GM18507 (cell line): ENCODE measurements around the gene EIF2AK2.

Source experiments
- DNase-seq: peaks from one replicate; pipeline ENCODE4 v3.0.0; 2011; ENCODE audit warnings: low read depth; ENCODE audit not compliant: insufficient read length; ENCODE audit errors: extremely low spot score
- FAIRE-seq: peaks from 2 replicates; lab custom pipeline; 2011; peaks lifted over from hg19 to GRCh38; lab: Jason Lieb, UNC

EIF2AK2 gene

GRCh38 chr2:37110306-37111212, 46.2 kb downstream of the EIF2AK2 start:
- no peak for DNase-seq
- FAIRE-seq, result no peak

- no peak for DNase-seq
- no peak for FAIRE-seq
These were observed 47.3 kb downstream of the EIF2AK2 start for GRCh38 chr2:37109523-37109922.

GRCh38 chr2:37105150-37105549, 51.6 kb downstream of the EIF2AK2 start:
- no peak for FAIRE-seq

GRCh38 chr2:37104178-37104577, 52.6 kb downstream of the EIF2AK2 start:
- no peak for DNase-seq
- FAIRE-seq, result no peak

More at GRCh38 chr2:37105150-37105549, 51.6 kb downstream of the EIF2AK2 start:
- DNase-seq, result no peak

GRCh38 chr2:37102588-37102987, 54.2 kb downstream of the EIF2AK2 start:
- DNase-seq, result no peak
- FAIRE-seq, result no peak

- no peak for FAIRE-seq
- DNase-seq, result no peak
These were observed 56.7 kb downstream of the EIF2AK2 start for GRCh38 chr2:37100054-37100453.

- no peak for DNase-seq
- no peak for FAIRE-seq
These were observed 58.2 kb downstream of the EIF2AK2 start for GRCh38 chr2:37098416-37099118.

GRCh38 chr2:37096568-37096967, 60.2 kb downstream of the EIF2AK2 start:
- no peak for FAIRE-seq
- no peak for DNase-seq

GRCh38 chr2:37091873-37092272, 64.9 kb downstream of the EIF2AK2 start:
- no peak for DNase-seq
- FAIRE-seq, result peak; percentile 93

GRCh38 chr2:37090019-37090477, 66.7 kb downstream of the EIF2AK2 start:
- DNase-seq (peak; percentile 28), FAIRE-seq (peak; percentile 92)

GRCh38 chr2:37085731-37086147, 71.0 kb downstream of the EIF2AK2 start:
- no peak for FAIRE-seq

GRCh38 chr2:37084797-37085196, 72.0 kb downstream of the EIF2AK2 start:
- no peak for FAIRE-seq

More at GRCh38 chr2:37085731-37086147, 71.0 kb downstream of the EIF2AK2 start:
- no peak for DNase-seq

GRCh38 chr2:37083873-37084794, 72.6 kb downstream of the EIF2AK2 start, which contains the start of the genes GPATCH11 and HEATR5B:
Gene GPATCH11, plus strand, starts transcription at chr2:37084518. Its CDS starts 3,864 bp downstream, at chr2:37088382.
Gene HEATR5B, minus strand, starts transcription at chr2:37084372. Its CDS starts 958 bp downstream, at chr2:37083414.
- FAIRE-seq (peak; percentile 97), DNase-seq (peak; percentile 94)

More at GRCh38 chr2:37084797-37085196, 72.0 kb downstream of the EIF2AK2 start:
- no peak for DNase-seq

GRCh38 chr2:37080689-37081088, 76.1 kb downstream of the EIF2AK2 start:
- DNase-seq (no peak), FAIRE-seq (peak; percentile 59)

- FAIRE-seq (no peak), DNase-seq (no peak)
These were observed 76.5 kb downstream of the EIF2AK2 start for GRCh38 chr2:37080266-37080665.

GRCh38 chr2:37070931-37071330, 85.8 kb downstream of the EIF2AK2 start:
- DNase-seq (no peak), FAIRE-seq (no peak)

- no peak for FAIRE-seq
- no peak for DNase-seq
These were observed 88.1 kb downstream of the EIF2AK2 start for GRCh38 chr2:37068686-37069085.

GRCh38 chr2:37061776-37062175, 95.0 kb downstream of the EIF2AK2 start:
- FAIRE-seq (no peak), DNase-seq (no peak)

GRCh38 chr2:37061013-37061711, 95.6 kb downstream of the EIF2AK2 start:
- FAIRE-seq (no peak), DNase-seq (no peak)
